Transverse colon (tissue), 3 donors: ENCODE data around the gene TTLL7.

Experiments used
- EP300 ChIP-seq: sonication (generic); formaldehyde crosslinking; IDR thresholded peaks from one replicate; pipeline ENCODE4 v1.6.1; 2017; ENCODE audit warnings: antibody characterized with exemption, low read depth
- POLR2A ChIP-seq: fragments of 450-650 bp; IDR thresholded peaks from one replicate; pipeline ENCODE4 v1.6.1; 2016; ENCODE audit warnings: antibody characterized with exemption, mild to moderate bottlenecking, moderate library complexity
- TF ChIP-seq, protein P1 (sequence below), 5 experiments: fragments of 200-600 bp in 3 of 5; fragments of 450-650 bp in 2 of 5; sonication (generic) in 3 of 5; IDR thresholded peaks; 1 replicate in 2 of 5; 2 replicates in 3 of 5; pipeline ENCODE4 v1.5.1; 2016 to 2017; ENCODE audit warnings: antibody characterized with exemption in 5 of 5, inconsistent platforms in 3 of 5, mild to moderate bottlenecking in 2 of 5, moderate library complexity in 1 of 5

GRCh38 chr1:83923553-83923952 lies 75.4 kb downstream of the TTLL7 start:
- TF ChIP-seq EP300, result no peak
- TF ChIP-seq POLR2A, result no peak
- TF ChIP-seq, protein P1, sequence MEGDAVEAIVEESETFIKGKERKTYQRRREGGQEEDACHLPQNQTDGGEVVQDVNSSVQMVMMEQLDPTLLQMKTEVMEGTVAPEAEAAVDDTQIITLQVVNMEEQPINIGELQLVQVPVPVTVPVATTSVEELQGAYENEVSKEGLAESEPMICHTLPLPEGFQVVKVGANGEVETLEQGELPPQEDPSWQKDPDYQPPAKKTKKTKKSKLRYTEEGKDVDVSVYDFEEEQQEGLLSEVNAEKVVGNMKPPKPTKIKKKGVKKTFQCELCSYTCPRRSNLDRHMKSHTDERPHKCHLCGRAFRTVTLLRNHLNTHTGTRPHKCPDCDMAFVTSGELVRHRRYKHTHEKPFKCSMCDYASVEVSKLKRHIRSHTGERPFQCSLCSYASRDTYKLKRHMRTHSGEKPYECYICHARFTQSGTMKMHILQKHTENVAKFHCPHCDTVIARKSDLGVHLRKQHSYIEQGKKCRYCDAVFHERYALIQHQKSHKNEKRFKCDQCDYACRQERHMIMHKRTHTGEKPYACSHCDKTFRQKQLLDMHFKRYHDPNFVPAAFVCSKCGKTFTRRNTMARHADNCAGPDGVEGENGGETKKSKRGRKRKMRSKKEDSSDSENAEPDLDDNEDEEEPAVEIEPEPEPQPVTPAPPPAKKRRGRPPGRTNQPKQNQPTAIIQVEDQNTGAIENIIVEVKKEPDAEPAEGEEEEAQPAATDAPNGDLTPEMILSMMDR (IDR thresholded peaks at IDR 0.05), result no peak
